ENCODE results near the gene CALM3.

DNA sequence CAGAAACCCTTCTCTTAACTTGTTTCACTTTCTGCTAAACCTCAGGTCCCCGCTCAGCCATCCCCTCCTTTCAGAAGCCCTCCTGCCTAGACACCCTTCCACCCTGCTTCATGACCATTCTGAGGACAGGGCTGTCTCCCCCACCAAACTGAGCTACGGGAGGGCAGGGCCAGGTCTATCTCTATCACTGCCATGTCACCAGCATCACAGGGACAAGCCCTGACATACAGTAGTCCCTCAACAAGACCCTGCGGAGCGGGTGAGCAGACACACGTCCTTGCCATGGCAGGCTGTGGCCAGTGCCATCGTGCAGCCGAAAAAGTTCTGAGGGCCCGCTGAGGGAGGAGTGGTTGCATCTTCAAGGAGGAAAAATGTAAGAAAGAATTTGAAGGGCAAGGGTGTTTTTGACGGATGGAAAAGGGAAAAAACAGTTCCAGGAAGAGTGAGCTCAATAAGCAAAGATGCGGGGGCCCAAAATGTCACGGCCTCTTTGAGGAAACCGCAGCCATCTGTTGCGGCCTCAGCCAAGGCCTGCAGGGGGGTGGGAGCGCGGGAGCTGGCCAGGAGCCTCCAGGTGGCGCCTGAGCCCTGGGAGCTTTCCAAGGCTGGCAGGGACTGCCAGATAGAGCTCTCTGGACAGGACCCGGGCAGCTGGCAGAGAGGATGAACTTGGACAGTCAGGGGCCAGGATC is 15.6 kb downstream of the CALM3 start:
- TF ChIP-seq CBFB (CRISPR knock-in tag; IDR thresholded peaks at IDR 0.05) (no peak), MTF1 (CRISPR knock-in tag; IDR thresholded peaks at IDR 0.05) (no peak), ZSCAN31 (CRISPR knock-in tag; IDR thresholded peaks at IDR 0.05; ENCODE audit: low read depth) (no peak), PRPF4 (IDR thresholded peaks at IDR 0.05; ENCODE audit: low read depth, low read length, poor library complexity, severe bottlenecking) (no peak), ZNF33B (CRISPR knock-in tag; IDR thresholded peaks at IDR 0.05) (no peak), RNF2 (conservative IDR thresholded peaks at IDR 0.05; ENCODE audit: low read depth) (no peak), GABPA (IDR thresholded peaks at IDR 0.05; ENCODE audit: low read depth, low read length) (no peak), GABPA (CRISPR knock-in tag; IDR thresholded peaks at IDR 0.05; ENCODE audit: low read depth) (no peak), RARA (CRISPR knock-in tag; IDR thresholded peaks at IDR 0.05) (no peak)
- TF ChIP-seq, protein P1, sequence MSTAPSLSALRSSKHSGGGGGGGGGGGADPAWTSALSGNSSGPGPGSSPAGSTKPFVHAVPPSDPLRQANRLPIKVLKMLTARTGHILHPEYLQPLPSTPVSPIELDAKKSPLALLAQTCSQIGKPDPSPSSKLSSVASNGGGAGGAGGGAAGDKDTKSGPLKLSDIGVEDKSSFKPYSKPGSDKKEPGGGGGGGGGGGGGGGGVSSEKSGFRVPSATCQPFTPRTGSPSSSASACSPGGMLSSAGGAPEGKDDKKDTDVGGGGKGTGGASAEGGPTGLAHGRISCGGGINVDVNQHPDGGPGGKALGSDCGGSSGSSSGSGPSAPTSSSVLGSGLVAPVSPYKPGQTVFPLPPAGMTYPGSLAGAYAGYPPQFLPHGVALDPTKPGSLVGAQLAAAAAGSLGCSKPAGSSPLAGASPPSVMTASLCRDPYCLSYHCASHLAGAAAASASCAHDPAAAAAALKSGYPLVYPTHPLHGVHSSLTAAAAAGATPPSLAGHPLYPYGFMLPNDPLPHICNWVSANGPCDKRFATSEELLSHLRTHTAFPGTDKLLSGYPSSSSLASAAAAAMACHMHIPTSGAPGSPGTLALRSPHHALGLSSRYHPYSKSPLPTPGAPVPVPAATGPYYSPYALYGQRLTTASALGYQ (CRISPR knock-in tag; IDR thresholded peaks at IDR 0.05) = no peak
- TF ChIP-seq, protein P2, sequence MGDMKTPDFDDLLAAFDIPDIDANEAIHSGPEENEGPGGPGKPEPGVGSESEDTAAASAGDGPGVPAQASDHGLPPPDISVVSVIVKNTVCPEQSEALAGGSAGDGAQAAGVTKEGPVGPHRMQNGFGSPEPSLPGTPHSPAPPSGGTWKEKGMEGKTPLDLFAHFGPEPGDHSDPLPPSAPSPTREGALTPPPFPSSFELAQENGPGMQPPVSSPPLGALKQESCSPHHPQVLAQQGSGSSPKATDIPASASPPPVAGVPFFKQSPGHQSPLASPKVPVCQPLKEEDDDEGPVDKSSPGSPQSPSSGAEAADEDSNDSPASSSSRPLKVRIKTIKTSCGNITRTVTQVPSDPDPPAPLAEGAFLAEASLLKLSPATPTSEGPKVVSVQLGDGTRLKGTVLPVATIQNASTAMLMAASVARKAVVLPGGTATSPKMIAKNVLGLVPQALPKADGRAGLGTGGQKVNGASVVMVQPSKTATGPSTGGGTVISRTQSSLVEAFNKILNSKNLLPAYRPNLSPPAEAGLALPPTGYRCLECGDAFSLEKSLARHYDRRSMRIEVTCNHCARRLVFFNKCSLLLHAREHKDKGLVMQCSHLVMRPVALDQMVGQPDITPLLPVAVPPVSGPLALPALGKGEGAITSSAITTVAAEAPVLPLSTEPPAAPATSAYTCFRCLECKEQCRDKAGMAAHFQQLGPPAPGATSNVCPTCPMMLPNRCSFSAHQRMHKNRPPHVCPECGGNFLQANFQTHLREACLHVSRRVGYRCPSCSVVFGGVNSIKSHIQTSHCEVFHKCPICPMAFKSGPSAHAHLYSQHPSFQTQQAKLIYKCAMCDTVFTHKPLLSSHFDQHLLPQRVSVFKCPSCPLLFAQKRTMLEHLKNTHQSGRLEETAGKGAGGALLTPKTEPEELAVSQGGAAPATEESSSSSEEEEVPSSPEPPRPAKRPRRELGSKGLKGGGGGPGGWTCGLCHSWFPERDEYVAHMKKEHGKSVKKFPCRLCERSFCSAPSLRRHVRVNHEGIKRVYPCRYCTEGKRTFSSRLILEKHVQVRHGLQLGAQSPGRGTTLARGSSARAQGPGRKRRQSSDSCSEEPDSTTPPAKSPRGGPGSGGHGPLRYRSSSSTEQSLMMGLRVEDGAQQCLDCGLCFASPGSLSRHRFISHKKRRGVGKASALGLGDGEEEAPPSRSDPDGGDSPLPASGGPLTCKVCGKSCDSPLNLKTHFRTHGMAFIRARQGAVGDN (CRISPR knock-in tag; IDR thresholded peaks at IDR 0.05) = peak; percentile 49; the same call in 1 of the 2 replicates
- TF ChIP-seq, protein P3, sequence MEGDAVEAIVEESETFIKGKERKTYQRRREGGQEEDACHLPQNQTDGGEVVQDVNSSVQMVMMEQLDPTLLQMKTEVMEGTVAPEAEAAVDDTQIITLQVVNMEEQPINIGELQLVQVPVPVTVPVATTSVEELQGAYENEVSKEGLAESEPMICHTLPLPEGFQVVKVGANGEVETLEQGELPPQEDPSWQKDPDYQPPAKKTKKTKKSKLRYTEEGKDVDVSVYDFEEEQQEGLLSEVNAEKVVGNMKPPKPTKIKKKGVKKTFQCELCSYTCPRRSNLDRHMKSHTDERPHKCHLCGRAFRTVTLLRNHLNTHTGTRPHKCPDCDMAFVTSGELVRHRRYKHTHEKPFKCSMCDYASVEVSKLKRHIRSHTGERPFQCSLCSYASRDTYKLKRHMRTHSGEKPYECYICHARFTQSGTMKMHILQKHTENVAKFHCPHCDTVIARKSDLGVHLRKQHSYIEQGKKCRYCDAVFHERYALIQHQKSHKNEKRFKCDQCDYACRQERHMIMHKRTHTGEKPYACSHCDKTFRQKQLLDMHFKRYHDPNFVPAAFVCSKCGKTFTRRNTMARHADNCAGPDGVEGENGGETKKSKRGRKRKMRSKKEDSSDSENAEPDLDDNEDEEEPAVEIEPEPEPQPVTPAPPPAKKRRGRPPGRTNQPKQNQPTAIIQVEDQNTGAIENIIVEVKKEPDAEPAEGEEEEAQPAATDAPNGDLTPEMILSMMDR (CRISPR knock-in tag; IDR thresholded peaks at IDR 0.05) = peak; percentile 83
- TF ChIP-seq, protein P4, sequence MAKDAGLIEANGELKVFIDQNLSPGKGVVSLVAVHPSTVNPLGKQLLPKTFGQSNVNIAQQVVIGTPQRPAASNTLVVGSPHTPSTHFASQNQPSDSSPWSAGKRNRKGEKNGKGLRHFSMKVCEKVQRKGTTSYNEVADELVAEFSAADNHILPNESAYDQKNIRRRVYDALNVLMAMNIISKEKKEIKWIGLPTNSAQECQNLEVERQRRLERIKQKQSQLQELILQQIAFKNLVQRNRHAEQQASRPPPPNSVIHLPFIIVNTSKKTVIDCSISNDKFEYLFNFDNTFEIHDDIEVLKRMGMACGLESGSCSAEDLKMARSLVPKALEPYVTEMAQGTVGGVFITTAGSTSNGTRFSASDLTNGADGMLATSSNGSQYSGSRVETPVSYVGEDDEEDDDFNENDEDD (CRISPR knock-in tag; IDR thresholded peaks at IDR 0.05; ENCODE audit: borderline replicate concordance) = no peak; the same call in 1 of the 2 replicates

Measured in HepG2 (cell line).